NT2/D1 (cell line): ENCODE data around the gene NKAPL.

Experiments used
- DNase-seq: peaks from one replicate; pipeline ENCODE4 v3.0.0-alpha.2; 2011; ENCODE audit warnings: low read depth, low spot score
- H3K27me3 ChIP-seq: 2 replicates; pipeline ENCODE4 v1.6.0; 2011; ENCODE audit warnings: mild to moderate bottlenecking; ENCODE audit not compliant: insufficient read length, insufficient read depth
- H3K36me3 ChIP-seq: 2 replicates; pipeline ENCODE4 v1.6.1; 2011; ENCODE audit warnings: mild to moderate bottlenecking, low read length, mixed read lengths; ENCODE audit not compliant: insufficient read depth, insufficient read length
- H3K4me1 ChIP-seq: 2 replicates; pipeline ENCODE4 v1.5.1; 2011; ENCODE audit not compliant: insufficient read depth, insufficient read length
- H3K4me3 ChIP-seq: 2 replicates; pipeline ENCODE4 v1.5.1; 2011; ENCODE audit warnings: low read depth; ENCODE audit not compliant: insufficient read length
- H3K9ac ChIP-seq: 2 replicates; pipeline ENCODE4 v1.6.0; 2011; ENCODE audit warnings: low read depth; ENCODE audit not compliant: insufficient read length
- H3K9me3 ChIP-seq: 2 replicates; pipeline ENCODE4 v1.5.1; 2011; ENCODE audit warnings: mild to moderate bottlenecking, low read length; ENCODE audit not compliant: insufficient read depth
- SUZ12 ChIP-seq: IDR thresholded peaks from 2 replicates; pipeline ENCODE4 v1.6.1; 2011; ENCODE audit not compliant: insufficient read length, insufficient read depth; ENCODE audit errors: extremely low read depth
- YY1 ChIP-seq: IDR thresholded peaks from 2 replicates; pipeline ENCODE4 v1.6.1; 2011; ENCODE audit not compliant: insufficient read length, insufficient read depth
- ZNF274 ChIP-seq: IDR thresholded peaks from 2 replicates; pipeline ENCODE4 v1.6.1; 2011; ENCODE audit warnings: mild to moderate bottlenecking, low read depth, low read length

The NKAPL gene

DNA sequence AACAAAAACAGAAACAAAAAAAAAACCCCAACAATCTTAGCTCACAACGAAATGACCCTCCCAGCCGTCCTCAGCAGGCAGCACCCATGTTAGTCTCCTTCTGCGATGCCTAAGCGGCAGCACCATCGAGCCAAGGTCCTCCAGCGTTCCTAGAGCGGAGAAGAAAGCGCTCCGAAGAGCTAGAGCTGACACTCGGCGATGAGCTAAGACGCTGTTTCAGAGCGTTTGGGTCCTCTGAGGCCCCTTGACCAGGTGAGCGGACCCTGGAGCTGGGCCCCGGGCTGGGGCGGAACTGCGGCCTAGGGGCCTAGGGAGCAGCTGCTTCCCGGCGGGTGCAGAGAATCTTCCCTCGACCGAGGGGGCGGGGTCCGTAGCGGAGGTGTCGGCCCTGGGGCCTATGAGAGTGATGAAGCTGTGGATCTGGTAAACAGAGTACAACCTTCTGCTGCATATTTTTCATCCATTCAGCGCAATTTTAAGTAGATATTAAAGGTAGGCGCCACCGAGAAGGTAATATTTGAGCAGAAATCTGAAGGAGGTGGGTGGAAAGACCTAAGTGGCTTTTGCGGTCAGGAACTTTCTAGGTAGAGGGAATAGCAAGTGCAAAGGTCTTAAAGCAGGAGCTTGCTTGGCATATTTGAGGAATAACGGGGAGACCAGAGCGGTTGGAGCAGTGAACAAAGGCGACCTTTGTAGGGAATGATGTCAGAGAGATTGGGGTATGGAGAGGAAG lies 8.0 kb downstream of the NKAPL start, which contains the start of gene ZSCAN26:
Gene ZSCAN26 (plus strand): TSS at position 182 of the 733 bp plus-strand sequence. CDS start 4,777 bp downstream, outside the sequence.
- peaks cover 9% of the 10 kb centered on the region for H3K36me3 ChIP-seq
- H3K4me1 ChIP-seq = no peaks in the 10 kb centered on the region
- TF ChIP-seq SUZ12 = no peak
- H3K9ac ChIP-seq = peak within 1 kb of the TSS; percentile 80
- DNase-seq = peak; percentile 77
- no peaks in the 10 kb centered on the region for H3K9me3 ChIP-seq
- H3K4me3 ChIP-seq = peak within 1 kb of the TSS; percentile 70
- no peaks in the 10 kb centered on the region for H3K27me3 ChIP-seq

DNA sequence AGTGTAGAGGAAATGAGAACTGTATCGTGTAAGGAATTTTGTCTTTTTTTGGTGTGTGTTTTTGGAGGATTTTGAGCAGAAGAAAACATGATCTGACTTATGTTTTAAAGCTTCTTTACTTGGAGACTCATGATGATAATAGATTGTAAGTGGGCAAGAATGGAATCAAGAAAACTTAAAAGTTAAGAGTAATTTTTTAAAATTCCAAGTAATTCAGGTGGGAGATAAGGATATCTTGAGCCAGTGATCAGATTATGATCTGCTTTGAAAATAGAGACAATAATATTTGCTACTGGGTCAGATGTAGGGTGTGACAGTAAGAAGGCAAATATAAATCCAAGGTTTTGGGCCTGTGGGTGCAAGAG lies 8.6 kb downstream of the NKAPL start:
- Histone ChIP-seq H3K4me1 (no peaks in the 10 kb centered on the region), H3K9ac (peak overlapping the region; percentile 80), H3K9me3 (no peaks in the 10 kb centered on the region), H3K4me3 (peak overlapping the region; percentile 70), H3K36me3 (peaks cover 14% of the 10 kb centered on the region), H3K27me3 (no peaks in the 10 kb centered on the region)
- no peak for TF ChIP-seq SUZ12
- TF ChIP-seq ZNF274 = no peak
- TF ChIP-seq YY1 = no peak
- DNase-seq = no peak

DNA sequence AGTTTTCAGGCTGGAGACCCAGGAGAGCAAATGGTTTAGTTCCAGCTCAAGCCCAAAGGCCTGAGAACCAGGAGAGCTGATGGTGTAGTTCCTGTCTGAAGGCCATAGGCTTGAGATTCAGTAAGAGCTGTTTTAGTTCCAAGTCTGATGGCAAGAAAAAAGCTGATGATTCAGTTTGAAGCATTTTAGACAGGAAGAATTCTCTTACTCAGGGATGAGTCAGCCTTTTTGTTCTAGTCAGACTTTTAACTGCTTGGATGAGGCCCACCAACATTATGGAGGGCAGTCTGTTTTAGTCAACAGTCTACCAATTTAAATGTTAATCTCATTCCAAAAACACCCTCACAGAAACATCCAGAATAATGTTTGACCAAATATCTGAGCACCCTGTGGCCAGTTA lies 10.4 kb downstream of the NKAPL start:
- TF ChIP-seq SUZ12 (no peak), YY1 (no peak), ZNF274 (no peak)
- Histone ChIP-seq H3K36me3 (peaks cover 29% of the 10 kb centered on the region), H3K27me3 (no peaks in the 10 kb centered on the region), H3K4me1 (no peaks in the 10 kb centered on the region), H3K9me3 (no peaks in the 10 kb centered on the region), H3K9ac (no peak overlapping the region), H3K4me3 (no peak overlapping the region)
- DNase-seq = no peak

DNA sequence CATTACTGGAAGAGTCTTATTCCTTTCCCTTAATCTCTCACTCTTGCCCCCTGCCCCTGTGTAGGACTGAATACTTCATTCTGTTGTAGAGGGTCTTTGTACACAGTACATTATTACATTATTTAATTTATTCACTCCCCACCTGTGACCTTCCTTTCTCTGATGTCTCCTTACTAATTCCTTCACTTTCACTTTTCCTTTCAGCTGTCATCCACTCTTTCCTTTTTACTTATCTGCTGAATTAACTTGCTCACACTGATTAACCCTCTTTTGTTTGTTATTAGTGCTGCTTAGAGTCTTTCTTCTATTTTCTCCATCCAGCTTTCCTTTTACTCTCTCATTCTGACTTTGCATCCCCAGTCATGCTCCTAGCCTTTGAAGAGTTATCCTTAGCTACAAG lies 15.8 kb downstream of the NKAPL start:
- no peak overlapping the region for H3K4me3 ChIP-seq
- DNase-seq = no peak
- H3K9me3 ChIP-seq = no peaks in the 10 kb centered on the region
- H3K36me3 ChIP-seq = peaks cover 50% of the 10 kb centered on the region
- no peak for TF ChIP-seq SUZ12
- no peak for TF ChIP-seq ZNF274
- no peak for TF ChIP-seq YY1
- no peak overlapping the region for H3K9ac ChIP-seq
- H3K27me3 ChIP-seq = no peaks in the 10 kb centered on the region
- no peaks in the 10 kb centered on the region for H3K4me1 ChIP-seq

DNA sequence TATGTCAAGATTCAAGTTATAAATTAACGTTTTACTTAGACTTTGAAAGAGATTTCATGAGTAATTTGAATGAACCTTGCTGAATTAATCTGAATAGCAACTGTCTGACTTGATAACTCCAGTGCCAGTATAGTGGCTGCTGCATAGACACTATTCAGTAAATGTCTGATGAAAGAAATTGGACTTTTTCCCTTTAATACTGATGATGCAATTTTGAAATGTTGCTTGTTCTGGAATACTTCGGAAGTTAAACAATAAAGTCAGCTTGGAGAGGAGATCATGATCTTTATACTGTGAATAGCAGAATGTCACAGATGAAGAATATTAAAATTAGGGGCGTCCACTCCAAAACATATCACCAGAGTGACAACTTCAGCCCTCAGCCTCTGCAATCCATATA lies 18.6 kb downstream of the NKAPL start:
- H3K4me1 ChIP-seq = no peaks in the 10 kb centered on the region
- no peak overlapping the region for H3K9ac ChIP-seq
- TF ChIP-seq ZNF274 (no peak), YY1 (no peak), SUZ12 (no peak)
- DNase-seq = no peak
- H3K9me3 ChIP-seq = no peaks in the 10 kb centered on the region
- peaks cover 4% of the 10 kb centered on the region for H3K27me3 ChIP-seq
- peaks cover 35% of the 10 kb centered on the region for H3K36me3 ChIP-seq
- no peak overlapping the region for H3K4me3 ChIP-seq

DNA sequence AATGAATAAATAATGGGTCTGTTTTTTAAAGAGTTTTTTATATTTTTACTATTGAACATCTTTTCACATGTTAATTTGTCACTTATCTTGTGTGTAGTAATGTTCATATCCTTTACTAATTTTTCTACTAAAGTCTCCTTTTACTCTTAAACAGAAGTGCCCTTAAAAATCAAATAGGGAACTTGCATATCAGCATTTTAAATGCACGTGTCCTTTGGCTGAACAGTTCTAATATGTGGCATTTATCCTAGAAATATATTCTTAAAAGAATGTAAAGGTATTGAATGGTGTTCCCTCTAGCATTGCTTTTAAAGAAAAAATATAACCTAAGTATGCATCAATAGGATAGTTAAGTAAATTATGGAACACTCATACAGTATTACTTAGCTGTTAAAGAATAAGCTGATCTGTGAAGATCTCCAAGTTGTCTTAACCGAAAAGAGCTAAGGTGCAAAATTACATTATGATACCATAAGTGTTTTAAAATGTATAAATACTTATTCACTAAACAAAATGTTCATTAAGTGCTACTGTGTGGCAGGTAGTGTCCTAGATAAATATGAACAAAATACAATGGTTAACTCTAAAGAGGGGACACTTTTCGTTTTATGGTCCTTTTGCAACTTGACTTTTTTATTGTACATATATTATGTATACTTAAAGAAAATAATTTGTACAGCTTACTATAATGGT lies 21.6 kb downstream of the NKAPL start:
- no peak for TF ChIP-seq YY1
- no peak for TF ChIP-seq ZNF274
- no peak for TF ChIP-seq SUZ12
- DNase-seq = no peak
- H3K4me3 ChIP-seq = peak overlapping the region; percentile 21
- H3K36me3 ChIP-seq = peaks cover 33% of the 10 kb centered on the region
- no peaks in the 10 kb centered on the region for H3K4me1 ChIP-seq
- no peak overlapping the region for H3K9ac ChIP-seq
- H3K9me3 ChIP-seq = no peaks in the 10 kb centered on the region
- H3K27me3 ChIP-seq = peaks cover 4% of the 10 kb centered on the region

DNA sequence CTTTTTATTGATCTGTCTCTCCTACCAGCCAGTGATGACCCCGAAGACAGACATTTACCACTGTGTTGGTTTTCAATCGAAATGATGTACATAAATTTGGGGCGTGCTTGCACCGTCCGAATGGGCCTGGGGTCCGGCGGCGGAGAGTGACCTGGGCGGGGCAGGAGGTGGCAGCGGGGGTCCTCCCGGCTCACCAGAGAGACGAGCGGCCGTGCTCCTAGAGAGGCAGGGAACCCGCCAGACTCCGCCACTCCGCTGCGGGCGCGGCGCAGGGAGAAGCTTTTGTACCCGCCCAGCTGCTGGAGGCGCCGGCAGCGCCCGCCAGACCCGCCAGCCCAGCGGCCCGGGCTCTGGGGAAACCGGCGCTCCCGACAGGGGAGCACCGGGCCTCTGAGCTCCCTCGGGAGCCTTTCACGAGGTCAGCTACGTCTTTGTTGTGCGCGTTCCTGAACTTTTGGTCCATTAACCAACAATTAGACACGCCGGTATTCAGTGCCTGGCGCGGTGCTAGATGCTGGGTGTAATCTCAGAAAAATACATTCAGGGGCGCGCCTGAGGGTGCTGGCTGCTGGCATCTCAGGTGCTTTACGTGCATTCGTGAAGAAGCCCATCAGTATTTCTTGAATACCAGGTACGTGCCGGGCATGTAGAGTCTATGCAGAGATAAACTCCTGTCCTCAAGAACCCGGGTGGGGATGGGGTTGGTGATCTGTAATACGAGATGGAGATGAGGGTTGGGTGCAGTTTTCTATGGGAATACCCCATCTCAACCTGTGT lies 22.4 kb downstream of the NKAPL start, which contains the start of gene PGBD1:
Gene PGBD1 (plus strand): TSS at position 285 of the 777 bp plus-strand sequence. CDS start 2,242 bp downstream, outside the sequence.
- Histone ChIP-seq H3K9ac (peak within 1 kb of the TSS; percentile 83), H3K9me3 (no peaks in the 10 kb centered on the region), H3K27me3 (peaks cover 4% of the 10 kb centered on the region), H3K4me3 (peak within 1 kb of the TSS; percentile 76), H3K4me1 (no peaks in the 10 kb centered on the region), H3K36me3 (peaks cover 35% of the 10 kb centered on the region)
- TF ChIP-seq ZNF274 (no peak), YY1 (no peak), SUZ12 (no peak)
- DNase-seq = peak; percentile 66
